ENCODE measurements around the gene DGKQ.
"Not testable (repeated sequence)": the region's sequence is repeated elsewhere in the genome, so short reads cannot be mapped to it uniquely, and the experiment has no call there.

The DGKQ gene

GRCh38 chr4:919004-919680 is 54.2 kb downstream of the DGKQ start:
- H4K91ac ChIP-seq (ENCODE audit: low read length); H3K9ac ChIP-seq (ENCODE audit: low read length); H3K23ac ChIP-seq (ENCODE audit: low read length in 2 of 2); H3K18ac ChIP-seq (ENCODE audit: low read depth in 1 of 2, low read length in 2 of 2); H2BK120ac ChIP-seq (ENCODE audit: low read depth, low read length); H3K36me3 ChIP-seq (ENCODE audit: control insufficient read depth in 1 of 2, insufficient read depth in 2 of 2, low read depth in 1 of 2, low read length in 2 of 2); H3K9me3 ChIP-seq (ENCODE audit: control insufficient read depth, low read length); DNase-seq; H3K14ac ChIP-seq (ENCODE audit: low read length in 2 of 2); H3K27me3 ChIP-seq (ENCODE audit: control insufficient read depth in 1 of 2, insufficient read depth in 1 of 2, low read length in 2 of 2); H4K8ac ChIP-seq (ENCODE audit: low read length); H3K27ac ChIP-seq (ENCODE audit: low read length, poor library complexity, severe bottlenecking); H2AK5ac ChIP-seq (ENCODE audit: low read length, severe bottlenecking); H2BK12ac ChIP-seq (ENCODE audit: low read length in 2 of 2); H3K4ac ChIP-seq (ENCODE audit: low read depth in 1 of 2, low read length in 2 of 2); H2BK5ac ChIP-seq (ENCODE audit: low read depth, low read length, poor library complexity, severe bottlenecking); H2BK15ac ChIP-seq (ENCODE audit: low read depth, poor library complexity, severe bottlenecking); H3K4me2 ChIP-seq (ENCODE audit: low read length, poor library complexity, severe bottlenecking); H2AFZ ChIP-seq (ENCODE audit: low read depth, low read length); H3K4me3 ChIP-seq (ENCODE audit: insufficient read depth in 1 of 2, low read depth in 1 of 2, low read length in 2 of 2): not testable (repeated sequence)
- Histone ChIP-seq H3K4me1 (ENCODE audit: control insufficient read depth, insufficient read depth, low read depth, low read length) (peaks cover 13% of the 10 kb centered on the region), H3K79me1 (replicated peaks; ENCODE audit: low read length, poor library complexity, severe bottlenecking) (peaks cover 18% of the 10 kb centered on the region)
- 97% methylated on average over 15 of the region's 15 CpGs for WGBS

GRCh38 chr4:918591-918990 is 54.8 kb downstream of the DGKQ start:
- over 99% methylated on average over 6 of the region's 6 CpGs for WGBS
- H3K36me3 ChIP-seq (ENCODE audit: control insufficient read depth in 1 of 2, insufficient read depth in 2 of 2, low read depth in 1 of 2, low read length in 2 of 2); H3K9ac ChIP-seq (ENCODE audit: low read length); H3K27ac ChIP-seq (ENCODE audit: low read length, poor library complexity, severe bottlenecking); H2AFZ ChIP-seq (ENCODE audit: low read depth, low read length); DNase-seq; H3K9me3 ChIP-seq (ENCODE audit: control insufficient read depth, low read length); H3K18ac ChIP-seq (ENCODE audit: low read depth in 1 of 2, low read length in 2 of 2); H3K4me3 ChIP-seq (ENCODE audit: insufficient read depth in 1 of 2, low read depth in 1 of 2, low read length in 2 of 2); H2BK5ac ChIP-seq (ENCODE audit: low read depth, low read length, poor library complexity, severe bottlenecking); H2AK5ac ChIP-seq (ENCODE audit: low read length, severe bottlenecking); H2BK15ac ChIP-seq (ENCODE audit: low read depth, poor library complexity, severe bottlenecking); H3K4me2 ChIP-seq (ENCODE audit: low read length, poor library complexity, severe bottlenecking); H3K27me3 ChIP-seq (ENCODE audit: control insufficient read depth in 1 of 2, insufficient read depth in 1 of 2, low read length in 2 of 2); H3K14ac ChIP-seq (ENCODE audit: low read length in 2 of 2); H4K91ac ChIP-seq (ENCODE audit: low read length); H3K23ac ChIP-seq (ENCODE audit: low read length in 2 of 2); H3K4ac ChIP-seq (ENCODE audit: low read depth in 1 of 2, low read length in 2 of 2); H2BK120ac ChIP-seq (ENCODE audit: low read depth, low read length); H4K8ac ChIP-seq (ENCODE audit: low read length); H2BK12ac ChIP-seq (ENCODE audit: low read length in 2 of 2): not testable (repeated sequence)
- Histone ChIP-seq H3K4me1 (ENCODE audit: control insufficient read depth, insufficient read depth, low read depth, low read length) (peaks cover 12% of the 10 kb centered on the region), H3K79me1 (replicated peaks; ENCODE audit: low read length, poor library complexity, severe bottlenecking) (peaks cover 17% of the 10 kb centered on the region)

GRCh38 chr4:917992-918391 is 55.4 kb downstream of the DGKQ start:
- H3K9ac ChIP-seq (ENCODE audit: low read length): no peak overlapping the region
- H3K27me3 ChIP-seq (ENCODE audit: control insufficient read depth in 1 of 2, insufficient read depth in 1 of 2, low read length in 2 of 2): no peaks in the 10 kb centered on the region
- no peak overlapping the region for H4K91ac ChIP-seq (ENCODE audit: low read length)
- H3K27ac ChIP-seq (ENCODE audit: low read length, poor library complexity, severe bottlenecking): no peak overlapping the region
- H2AK5ac ChIP-seq (ENCODE audit: low read length, severe bottlenecking): no peak overlapping the region
- no peak overlapping the region for H2BK5ac ChIP-seq (ENCODE audit: low read depth, low read length, poor library complexity, severe bottlenecking)
- H3K4me3 ChIP-seq (ENCODE audit: insufficient read depth in 1 of 2, low read depth in 1 of 2, low read length in 2 of 2): no peak overlapping the region
- no peak for DNase-seq
- H3K4ac ChIP-seq (ENCODE audit: low read depth in 1 of 2, low read length in 2 of 2): no peak overlapping the region
- no peak overlapping the region for H3K18ac ChIP-seq (ENCODE audit: low read depth in 1 of 2, low read length in 2 of 2)
- peaks cover 3 to 4% of the 10 kb centered on the region in 2 experiments for H3K36me3 ChIP-seq (ENCODE audit: control insufficient read depth in 1 of 2, insufficient read depth in 2 of 2, low read depth in 1 of 2, low read length in 2 of 2)
- no peak overlapping the region for H2BK12ac ChIP-seq (ENCODE audit: low read length in 2 of 2)
- H4K8ac ChIP-seq (ENCODE audit: low read length): no peak overlapping the region
- H3K23ac ChIP-seq (ENCODE audit: low read length in 2 of 2): no peak overlapping the region
- WGBS: 100% methylated on average over 2 of the region's 2 CpGs
- peaks cover 20% of the 10 kb centered on the region for H3K79me1 ChIP-seq (replicated peaks; ENCODE audit: low read length, poor library complexity, severe bottlenecking)
- no peak overlapping the region for H2BK15ac ChIP-seq (ENCODE audit: low read depth, poor library complexity, severe bottlenecking)
- no peak overlapping the region for H3K4me2 ChIP-seq (ENCODE audit: low read length, poor library complexity, severe bottlenecking)
- no peak overlapping the region for H3K14ac ChIP-seq (ENCODE audit: low read length in 2 of 2)
- no peak overlapping the region for H2AFZ ChIP-seq (ENCODE audit: low read depth, low read length)
- H2BK120ac ChIP-seq (ENCODE audit: low read depth, low read length): no peak overlapping the region
- peaks cover 7% of the 10 kb centered on the region for H3K4me1 ChIP-seq (ENCODE audit: control insufficient read depth, insufficient read depth, low read depth, low read length)
- no peaks in the 10 kb centered on the region for H3K9me3 ChIP-seq (ENCODE audit: control insufficient read depth, low read length)

- Histone ChIP-seq H3K4me1 (ENCODE audit: control insufficient read depth, insufficient read depth, low read depth, low read length) (peaks cover 4% of the 10 kb centered on the region), H4K8ac (ENCODE audit: low read length) (no peak overlapping the region), H3K4me3 (ENCODE audit: insufficient read depth in 1 of 2, low read depth in 1 of 2, low read length in 2 of 2) (no peak overlapping the region), H3K27ac (ENCODE audit: low read length, poor library complexity, severe bottlenecking) (no peak overlapping the region), H3K23ac (ENCODE audit: low read length in 2 of 2) (no peak overlapping the region), H2BK5ac (ENCODE audit: low read depth, low read length, poor library complexity, severe bottlenecking) (no peak overlapping the region), H3K14ac (ENCODE audit: low read length in 2 of 2) (no peak overlapping the region), H3K79me1 (replicated peaks; ENCODE audit: low read length, poor library complexity, severe bottlenecking) (peaks cover 23% of the 10 kb centered on the region), H2BK12ac (ENCODE audit: low read length in 2 of 2) (no peak overlapping the region), H3K18ac (ENCODE audit: low read depth in 1 of 2, low read length in 2 of 2) (no peak overlapping the region), H3K4me2 (ENCODE audit: low read length, poor library complexity, severe bottlenecking) (no peak overlapping the region), H3K27me3 (ENCODE audit: control insufficient read depth in 1 of 2, insufficient read depth in 1 of 2, low read length in 2 of 2) (no peaks in the 10 kb centered on the region), H2BK120ac (ENCODE audit: low read depth, low read length) (no peak overlapping the region), H3K4ac (ENCODE audit: low read depth in 1 of 2, low read length in 2 of 2) (no peak overlapping the region), H2AFZ (ENCODE audit: low read depth, low read length) (no peak overlapping the region), H2AK5ac (ENCODE audit: low read length, severe bottlenecking) (no peak overlapping the region), H3K36me3 (ENCODE audit: control insufficient read depth in 1 of 2, insufficient read depth in 2 of 2, low read depth in 1 of 2, low read length in 2 of 2) (peaks cover 4 to 8% of the 10 kb centered on the region in 2 experiments), H4K91ac (ENCODE audit: low read length) (no peak overlapping the region), H2BK15ac (ENCODE audit: low read depth, poor library complexity, severe bottlenecking) (no peak overlapping the region), H3K9ac (ENCODE audit: low read length) (no peak overlapping the region), H3K9me3 (ENCODE audit: control insufficient read depth, low read length) (no peaks in the 10 kb centered on the region)
- DNase-seq: no peak
- 100% methylated on average over 5 of the region's 7 CpGs for WGBS
Measured at GRCh38 chr4:917466-917865, 55.9 kb downstream of the DGKQ start.
